A549 (cell line): ENCODE results near the gene MPST. TPM values are rescaled to one million over a fixed set of nuclear protein-coding genes. Genes with fewer than 3 reads are reported as not detected.
A peak's percentile ranks its signal among the peaks of the same experiment; 100 is the strongest.

Source experiments
- ATAC-seq, 2 experiments: fragments of 200-7000 bp in 1 of 2; fragments of >200 bp in 1 of 2; cut with Nextera tagmentation in 1 of 2; cut with Tn5 transposase in 1 of 2; 3 replicates each; pipeline versions ENCODE4 v1.8.0 to v1.9.1; 2018 to 2020; ENCODE audit warnings: mild to moderate bottlenecking in 1 of 2, moderate library complexity in 1 of 2
- CTCF ChIA-PET: fragments of 300-600 bp; sonication (Branson Sonifier 250); formaldehyde crosslinking; extraction: SDS; loops from one replicate; lab custom pipeline; 2021; ENCODE audit warnings: antibody characterized with exemption, inconsistent platforms; lab: Yijun Ruan, JAX
- POLR2A ChIA-PET: fragments of 350-600 bp; formaldehyde crosslinking; extraction: SDS; loops from one replicate; lab custom pipeline; 2021; ENCODE audit warnings: antibody characterized with exemption, inconsistent platforms; lab: Yijun Ruan, JAX
- DNase-seq, 2 experiments: peaks; one replicate each; pipeline versions ENCODE4 v3.0.0 to v3.0.0-alpha.2; 2011 to 2016; ENCODE audit warnings: low read depth in 1 of 2, low spot score in 1 of 2
- FAIRE-seq: peaks from 2 replicates; lab custom pipeline; 2011; peaks lifted over from hg19 to GRCh38; lab: Jason Lieb, UNC
- H3K27ac ChIP-seq, 2 experiments: fragments of >200 bp; sonication (Bioruptor Twin); formaldehyde crosslinking; 3 replicates each; pipeline ENCODE4 v1.5.1; 2016 to 2017
- H3K4me1 ChIP-seq: fragments of >200 bp; sonication (Bioruptor Twin); formaldehyde crosslinking; 3 replicates; pipeline ENCODE4 v1.6.1; 2016
- H3K4me2 ChIP-seq: fragments of >200 bp; sonication (Bioruptor Twin); formaldehyde crosslinking; 3 replicates; pipeline ENCODE4 v1.6.1; 2016
- H3K4me3 ChIP-seq: fragments of >200 bp; sonication (Bioruptor Twin); formaldehyde crosslinking; 3 replicates; pipeline ENCODE4 v1.5.1; 2016
- H3K9me3 ChIP-seq: fragments of >200 bp; sonication (Bioruptor Twin); formaldehyde crosslinking; 3 replicates; pipeline ENCODE4 v1.6.1; 2016
- CBX2 ChIP-seq: fragments of 200-600 bp; sonication (generic); IDR thresholded peaks from 2 replicates; pipeline ENCODE4 v1.6.1; 2016; ENCODE audit warnings: low read depth, mild to moderate bottlenecking, borderline replicate concordance
- CEBPB ChIP-seq, 2 experiments: fragments of >200 bp in 1 of 2; sonication (Bioruptor Twin) in 1 of 2; formaldehyde crosslinking in 1 of 2; IDR thresholded peaks; 2 replicates each; pipeline ENCODE4 v1.6.1; 2012 to 2016
- CHD2 ChIP-seq: fragments of 150-350 bp; IDR thresholded peaks from 2 replicates; pipeline ENCODE4 v1.6.1; 2014; ENCODE audit warnings: low read length; ENCODE audit not compliant: partially characterized antibody
- CHD4 ChIP-seq: fragments of 200-600 bp; sonication (generic); IDR thresholded peaks from 2 replicates; pipeline ENCODE4 v1.6.1; 2016; ENCODE audit warnings: antibody characterized with exemption, mild to moderate bottlenecking, borderline replicate concordance
- EHMT2 ChIP-seq: fragments of 200-600 bp; sonication (generic); IDR thresholded peaks from 2 replicates; pipeline ENCODE4 v1.6.1; 2016; ENCODE audit warnings: antibody characterized with exemption, low read depth, mild to moderate bottlenecking, moderate library complexity
- EP300 ChIP-seq, 2 experiments: fragments of >200 bp; sonication (Bioruptor Twin); formaldehyde crosslinking; IDR thresholded peaks; 2 replicates in 1 of 2; 3 replicates in 1 of 2; pipeline ENCODE4 v1.6.1; 2016 to 2017
- ESRRA ChIP-seq: fragments of 150-350 bp; IDR thresholded peaks from 2 replicates; pipeline ENCODE4 v1.6.1; 2014; ENCODE audit warnings: mild to moderate bottlenecking, low read length, borderline replicate concordance
- FOSL2 ChIP-seq, 2 experiments: fragments of 450-650 bp in 1 of 2; fragments of >200 bp in 1 of 2; sonication (Bioruptor Twin) in 1 of 2; formaldehyde crosslinking; IDR thresholded peaks; 2 replicates each; pipeline versions ENCODE4 v1.5.0 to v1.6.1; 2016 to 2020; ENCODE audit warnings: mild to moderate bottlenecking in 1 of 2, moderate library complexity in 1 of 2
- FOXS1 ChIP-seq: fragments of 250-450 bp; sonication (Bioruptor Pico); IDR thresholded peaks from 2 replicates; pipeline ENCODE4 v1.5.0; 2020; ENCODE audit warnings: mild to moderate bottlenecking, moderate library complexity
- HEYL ChIP-seq: fragments of 250-450 bp; sonication (Bioruptor Pico); IDR thresholded peaks from 2 replicates; pipeline ENCODE4 v1.8.0; 2021; ENCODE audit warnings: mild to moderate bottlenecking, moderate library complexity
- HOXA7 ChIP-seq: fragments of 250-450 bp; sonication (Bioruptor Pico); IDR thresholded peaks from 2 replicates; pipeline ENCODE4 v1.5.0; 2020; ENCODE audit warnings: mild to moderate bottlenecking, moderate library complexity
- HOXB13 ChIP-seq: fragments of 250-450 bp; sonication (Bioruptor Pico); IDR thresholded peaks from 2 replicates; pipeline ENCODE4 v1.5.0; 2020; ENCODE audit warnings: low read depth, mild to moderate bottlenecking, moderate library complexity
- HOXB5 ChIP-seq: fragments of 250-450 bp; sonication (Bioruptor Pico); IDR thresholded peaks from 2 replicates; pipeline ENCODE4 v1.5.0; 2020; ENCODE audit warnings: mild to moderate bottlenecking, moderate library complexity
- JUNB ChIP-seq: fragments of >200 bp; sonication (Bioruptor Twin); formaldehyde crosslinking; IDR thresholded peaks from 2 replicates; pipeline ENCODE4 v1.6.1; 2016
- MAFK ChIP-seq: fragments of 450-650 bp; IDR thresholded peaks from 2 replicates; pipeline ENCODE4 v1.6.1; 2014; ENCODE audit not compliant: partially characterized antibody
- MAZ ChIP-seq: fragments of 150-350 bp; IDR thresholded peaks from 2 replicates; pipeline ENCODE4 v1.6.1; 2014; ENCODE audit warnings: antibody characterized with exemption, low read depth, low read length, borderline replicate concordance
- PHF8 ChIP-seq: fragments of 200-600 bp; sonication (generic); IDR thresholded peaks from 2 replicates; pipeline ENCODE4 v1.6.1; 2016; ENCODE audit warnings: low read depth, mild to moderate bottlenecking, antibody characterized with exemption, moderate library complexity, borderline replicate concordance
- RAD21 ChIP-seq, 2 experiments: fragments of >200 bp in 1 of 2; sonication (Bioruptor Twin) in 1 of 2; formaldehyde crosslinking in 1 of 2; IDR thresholded peaks in 1 of 2; conservative IDR thresholded peaks in 1 of 2; 2 replicates in 1 of 2; 3 replicates in 1 of 2; pipeline ENCODE4 v1.6.1; 2012 to 2018; ENCODE audit warnings: inconsistent platforms in 1 of 2
- RCOR1 ChIP-seq: fragments of 150-350 bp; IDR thresholded peaks from 2 replicates; pipeline ENCODE4 v1.6.1; 2014; ENCODE audit warnings: antibody characterized with exemption, low read length, low read depth
- RFX5 ChIP-seq: fragments of 450-650 bp; IDR thresholded peaks from 2 replicates; pipeline ENCODE4 v1.7.1; 2014; ENCODE audit warnings: antibody characterized with exemption, mild to moderate bottlenecking, moderate library complexity
- SREBF2 ChIP-seq: fragments of 450-650 bp; IDR thresholded peaks from 2 replicates; pipeline ENCODE4 v1.6.1; 2014; ENCODE audit warnings: mild to moderate bottlenecking, moderate library complexity
- TFCP2L1 ChIP-seq: fragments of 250-450 bp; sonication (Bioruptor Pico); IDR thresholded peaks from 2 replicates; pipeline ENCODE4 v1.5.0; 2021; ENCODE audit warnings: mild to moderate bottlenecking
- ZFP36 ChIP-seq: fragments of 450-650 bp; IDR thresholded peaks from 2 replicates; pipeline ENCODE4 v1.6.1; 2014; ENCODE audit warnings: borderline replicate concordance; ENCODE audit not compliant: partially characterized antibody
- ZNF302 ChIP-seq: fragments of 250-450 bp; sonication (Bioruptor Pico); IDR thresholded peaks from 2 replicates; pipeline ENCODE4 v1.9.0; 2021; ENCODE audit warnings: inconsistent platforms, mild to moderate bottlenecking, moderate library complexity
- ZSCAN20 ChIP-seq: fragments of 250-450 bp; sonication (Bioruptor Pico); IDR thresholded peaks from 2 replicates; pipeline ENCODE4 v1.8.0; 2022; ENCODE audit warnings: mild to moderate bottlenecking, moderate library complexity
- WGBS: methylation state at CpG from one replicate; pipeline ENCODE4 v1.1.6; 2017; ENCODE audit errors: missing lambda C conversion rate; 5-methylcytosine and 5-hydroxymethylcytosine counted together
- polyA plus RNA-seq, 4 experiments: library from polyadenylated mRNA; depleted of rRNA in 3 of 4; stranded (reverse); fragments of >200 nt; fragmentation: RNase III in 1 of 4; extraction: RNeasy Plus Mini Kit Qiagen cat#74134 plus additional on column Dnase treatment in 1 of 4; gene quantifications; 2 replicates in 3 of 4; 3 replicates in 1 of 4; pipeline ENCODE4 v1.2.3, GENCODE V29; 2011 to 2017
- TF ChIP-seq, protein P1 (sequence below): fragments of 150-350 bp; IDR thresholded peaks from 2 replicates; pipeline ENCODE4 v1.6.1; 2014; ENCODE audit warnings: low read depth, mild to moderate bottlenecking, low read length
- TF ChIP-seq, protein P2 (sequence below): fragments of 250-450 bp; sonication (Bioruptor Pico); IDR thresholded peaks from 2 replicates; pipeline ENCODE4 v1.5.0; 2021; ENCODE audit warnings: mild to moderate bottlenecking, moderate library complexity, borderline replicate concordance
- TF ChIP-seq, protein P3 (sequence below): fragments of 450-650 bp; IDR thresholded peaks from 2 replicates; pipeline ENCODE4 v1.6.1; 2014; ENCODE audit warnings: antibody characterized with exemption
- TF ChIP-seq, protein P4 (sequence below): fragments of 250-450 bp; sonication (Bioruptor Pico); IDR thresholded peaks from 2 replicates; pipeline ENCODE4 v1.5.0; 2020; ENCODE audit warnings: low read depth, mild to moderate bottlenecking, moderate library complexity
- TF ChIP-seq, protein P5 (sequence below): IDR thresholded peaks from 2 replicates; pipeline ENCODE4 v1.6.1; 2012; ENCODE audit warnings: low read depth, borderline replicate concordance

Gene MPST
- polyA plus RNA-seq, 2 of the 4 experiments (the other 2 are of a cell fraction) = 44.2 to 63.3 TPM

DNA sequence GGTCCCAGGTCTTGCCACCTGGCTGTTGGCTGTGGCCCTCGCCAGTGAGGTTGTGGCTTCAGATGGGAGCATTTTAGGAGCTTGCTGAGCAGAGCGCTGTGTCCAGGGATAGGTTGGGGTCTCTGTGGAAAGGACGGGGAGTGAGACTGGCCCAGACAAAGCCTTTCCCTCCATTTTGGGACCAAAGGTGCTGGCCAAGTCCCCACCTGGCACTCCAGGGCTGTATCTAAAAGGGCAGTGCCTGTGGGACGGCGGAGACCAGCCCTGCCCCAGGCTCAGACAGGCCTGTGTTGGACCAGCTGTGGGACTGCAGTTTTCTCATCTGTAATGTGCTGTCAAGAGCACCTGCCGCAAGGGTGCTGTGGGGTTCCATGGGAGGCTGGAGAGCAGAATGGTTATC is 27.0 kb downstream of the MPST start:
- FAIRE-seq (no peak), DNase-seq (no peak), ATAC-seq (no peak)
- H3K4me3 ChIP-seq = no peak overlapping the region
- H3K27ac ChIP-seq = peak overlapping the region; percentile 27 to 60; a peak in 3 of 6 replicates
- TF ChIP-seq, protein P1, sequence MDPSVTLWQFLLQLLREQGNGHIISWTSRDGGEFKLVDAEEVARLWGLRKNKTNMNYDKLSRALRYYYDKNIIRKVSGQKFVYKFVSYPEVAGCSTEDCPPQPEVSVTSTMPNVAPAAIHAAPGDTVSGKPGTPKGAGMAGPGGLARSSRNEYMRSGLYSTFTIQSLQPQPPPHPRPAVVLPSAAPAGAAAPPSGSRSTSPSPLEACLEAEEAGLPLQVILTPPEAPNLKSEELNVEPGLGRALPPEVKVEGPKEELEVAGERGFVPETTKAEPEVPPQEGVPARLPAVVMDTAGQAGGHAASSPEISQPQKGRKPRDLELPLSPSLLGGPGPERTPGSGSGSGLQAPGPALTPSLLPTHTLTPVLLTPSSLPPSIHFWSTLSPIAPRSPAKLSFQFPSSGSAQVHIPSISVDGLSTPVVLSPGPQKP = no peak
- TF ChIP-seq HOXB13 = no peak
- TF ChIP-seq, protein P2, sequence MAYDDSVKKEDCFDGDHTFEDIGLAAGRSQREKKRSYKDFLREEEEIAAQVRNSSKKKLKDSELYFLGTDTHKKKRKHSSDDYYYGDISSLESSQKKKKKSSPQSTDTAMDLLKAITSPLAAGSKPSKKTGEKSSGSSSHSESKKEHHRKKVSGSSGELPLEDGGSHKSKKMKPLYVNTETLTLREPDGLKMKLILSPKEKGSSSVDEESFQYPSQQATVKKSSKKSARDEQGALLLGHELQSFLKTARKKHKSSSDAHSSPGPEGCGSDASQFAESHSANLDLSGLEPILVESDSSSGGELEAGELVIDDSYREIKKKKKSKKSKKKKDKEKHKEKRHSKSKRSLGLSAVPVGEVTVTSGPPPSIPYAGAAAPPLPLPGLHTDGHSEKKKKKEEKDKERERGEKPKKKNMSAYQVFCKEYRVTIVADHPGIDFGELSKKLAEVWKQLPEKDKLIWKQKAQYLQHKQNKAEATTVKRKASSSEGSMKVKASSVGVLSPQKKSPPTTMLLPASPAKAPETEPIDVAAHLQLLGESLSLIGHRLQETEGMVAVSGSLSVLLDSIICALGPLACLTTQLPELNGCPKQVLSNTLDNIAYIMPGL (CRISPR knock-in tag) = no peak
- TF ChIP-seq EP300 (IDR thresholded peaks at IDR 0.05) = no peak
- no peak for TF ChIP-seq RCOR1
- no peak for TF ChIP-seq JUNB
- no peak for TF ChIP-seq ZSCAN20 (CRISPR knock-in tag)
- TF ChIP-seq, protein P3, sequence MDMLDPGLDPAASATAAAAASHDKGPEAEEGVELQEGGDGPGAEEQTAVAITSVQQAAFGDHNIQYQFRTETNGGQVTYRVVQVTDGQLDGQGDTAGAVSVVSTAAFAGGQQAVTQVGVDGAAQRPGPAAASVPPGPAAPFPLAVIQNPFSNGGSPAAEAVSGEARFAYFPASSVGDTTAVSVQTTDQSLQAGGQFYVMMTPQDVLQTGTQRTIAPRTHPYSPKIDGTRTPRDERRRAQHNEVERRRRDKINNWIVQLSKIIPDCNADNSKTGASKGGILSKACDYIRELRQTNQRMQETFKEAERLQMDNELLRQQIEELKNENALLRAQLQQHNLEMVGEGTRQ = no peak
- no peak for TF ChIP-seq RFX5
- no peak for TF ChIP-seq HOXB5 (CRISPR knock-in tag)
- no peak for TF ChIP-seq ZNF302 (CRISPR knock-in tag)
- TF ChIP-seq HOXA7 (CRISPR knock-in tag) = no peak
- TF ChIP-seq FOSL2 (IDR thresholded peaks at IDR 0.05) = no peak
- no peak for TF ChIP-seq FOSL2 (CRISPR knock-in tag; IDR thresholded peaks at IDR 0.05)
- no peak for TF ChIP-seq CHD2
- TF ChIP-seq TFCP2L1 = no peak
- no peak for TF ChIP-seq PHF8
- H3K4me2 ChIP-seq = no peak overlapping the region
- ChIA-PET POLR2A (interaction anchor here (1.3 kb wide), 1 partner anchor 14 kb away, joined by 4 read pairs; no protein-coding TSS in a partner anchor), CTCF (interaction anchor here (0.9 to 9.0 kb wide), 8 partner anchors 9 to 250 kb away, joined by 3 to 142 read pairs (median 4); partner anchors contain the start of genes MPST and TST)
- H3K4me1 ChIP-seq = peaks cover 43% of the 10 kb centered on the region
- no peaks in the 10 kb centered on the region for H3K9me3 ChIP-seq
- WGBS = 91% methylated on average over 3 of the region's 6 CpGs

DNA sequence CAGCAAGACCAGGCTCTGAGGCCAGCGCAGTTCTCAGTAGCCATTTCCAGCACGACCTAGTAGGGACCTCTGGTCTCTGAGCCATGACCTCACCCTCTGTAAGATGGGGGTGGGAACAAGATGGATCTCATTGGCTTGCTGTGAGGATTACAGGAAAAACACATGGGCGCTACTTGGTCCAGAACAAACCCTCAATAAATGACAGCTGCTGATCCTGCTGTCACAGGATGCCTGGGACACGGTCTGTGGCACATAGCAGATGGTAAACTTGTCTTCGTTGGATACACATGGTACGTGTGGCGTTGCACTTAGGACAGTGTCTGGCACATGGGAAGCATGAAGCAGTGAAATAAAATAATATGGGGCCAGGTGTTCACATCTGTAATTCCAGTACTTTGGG is 27.5 kb downstream of the MPST start:
- no peak for FAIRE-seq
- CTCF ChIA-PET = interaction anchor here (1.1 to 9.0 kb wide), 7 partner anchors 9 to 250 kb away, joined by 3 to 142 read pairs (median 4); partner anchors contain the start of genes MPST and TST

More for the DNA sequence above, 27.5 kb downstream of the MPST start:
- no peak overlapping the region; a peak in 1 of 6 replicates for H3K27ac ChIP-seq
- DNase-seq = no peak
- ATAC-seq = no peak
- H3K4me2 ChIP-seq = no peak overlapping the region
- H3K9me3 ChIP-seq = no peaks in the 10 kb centered on the region
- POLR2A ChIA-PET = interaction anchor here (1.3 kb wide), 1 partner anchor 14 kb away, joined by 4 read pairs; no protein-coding TSS in a partner anchor
- TF ChIP-seq HOXB13 (no peak), ZFP36 (no peak), FOXS1 (no peak), EHMT2 (no peak), CEBPB (IDR thresholded peaks at IDR 0.05) (no peak), ESRRA (no peak), RAD21 (conservative IDR thresholded peaks at IDR 0.05 in 1 of 2, IDR thresholded peaks at IDR 0.05 in 1 of 2) (no peak), CHD4 (no peak), MAFK (no peak), ZNF302 (CRISPR knock-in tag) (no peak), HEYL (CRISPR knock-in tag) (no peak), MAZ (no peak), CBX2 (no peak), TFCP2L1 (no peak), SREBF2 (no peak), RFX5 (no peak)
- TF ChIP-seq, protein P4, sequence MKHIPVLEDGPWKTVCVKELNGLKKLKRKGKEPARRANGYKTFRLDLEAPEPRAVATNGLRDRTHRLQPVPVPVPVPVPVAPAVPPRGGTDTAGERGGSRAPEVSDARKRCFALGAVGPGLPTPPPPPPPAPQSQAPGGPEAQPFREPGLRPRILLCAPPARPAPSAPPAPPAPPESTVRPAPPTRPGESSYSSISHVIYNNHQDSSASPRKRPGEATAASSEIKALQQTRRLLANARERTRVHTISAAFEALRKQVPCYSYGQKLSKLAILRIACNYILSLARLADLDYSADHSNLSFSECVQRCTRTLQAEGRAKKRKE (CRISPR knock-in tag) = no peak
- TF ChIP-seq, protein P3 = no peak
- TF ChIP-seq, protein P5, sequence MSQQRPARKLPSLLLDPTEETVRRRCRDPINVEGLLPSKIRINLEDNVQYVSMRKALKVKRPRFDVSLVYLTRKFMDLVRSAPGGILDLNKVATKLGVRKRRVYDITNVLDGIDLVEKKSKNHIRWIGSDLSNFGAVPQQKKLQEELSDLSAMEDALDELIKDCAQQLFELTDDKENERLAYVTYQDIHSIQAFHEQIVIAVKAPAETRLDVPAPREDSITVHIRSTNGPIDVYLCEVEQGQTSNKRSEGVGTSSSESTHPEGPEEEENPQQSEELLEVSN = no peak
- TF ChIP-seq, all 56 proteins: peak for 0
- Histone ChIP-seq H3K4me3 (no peak overlapping the region), H3K4me1 (peaks cover 40% of the 10 kb centered on the region)
- WGBS = 88% methylated on average over 5 of the region's 7 CpGs
